K562 (cell line): Measurements from ENCODE around the gene MRPS10. TPM values are rescaled to one million over a fixed set of nuclear protein-coding genes. Genes with fewer than 3 reads are reported as not detected.

Experiments used
- ARNT ChIP-seq, 2 experiments: fragments of 450-650 bp; IDR thresholded peaks; 2 replicates each; pipeline ENCODE4 v1.6.1; 2016; ENCODE audit warnings: mild to moderate bottlenecking in 1 of 2
- BCOR ChIP-seq: fragments of 450-650 bp; IDR thresholded peaks from 2 replicates; pipeline ENCODE4 v1.6.1; 2016
- CC2D1A ChIP-seq: fragments of 450-650 bp; IDR thresholded peaks from 2 replicates; pipeline ENCODE4 v1.6.1; 2017; ENCODE audit warnings: mild to moderate bottlenecking
- EP300 ChIP-seq: IDR thresholded peaks from 2 replicates; pipeline ENCODE4 v1.6.1; 2012; ENCODE audit warnings: low read length, improper control_type of control experiment
- FOXK2 ChIP-seq, 2 experiments: fragments of 450-650 bp; IDR thresholded peaks in 1 of 2; conservative IDR thresholded peaks in 1 of 2; 2 replicates each; pipeline ENCODE4 v1.6.1; 2016; ENCODE audit warnings: low read depth in 2 of 2, mild to moderate bottlenecking in 1 of 2
- KLF13 ChIP-seq: fragments of 450-650 bp; IDR thresholded peaks from 2 replicates; pipeline ENCODE4 v1.6.1; 2016; ENCODE audit warnings: missing genetic modification characterization, low read depth, mild to moderate bottlenecking, missing compliant biosample characterization, moderate library complexity, borderline replicate concordance
- NELFE ChIP-seq: IDR thresholded peaks from 2 replicates; pipeline ENCODE4 v1.6.1; 2011; ENCODE audit warnings: mild to moderate bottlenecking; ENCODE audit not compliant: insufficient read depth, insufficient read length
- PCBP1 ChIP-seq: fragments of 200-400 bp; formaldehyde crosslinking; IDR thresholded peaks from 2 replicates; pipeline ENCODE4 v1.6.1; 2018; ENCODE audit warnings: mild to moderate bottlenecking, low read depth, low read length; ENCODE audit not compliant: poor library complexity, severe bottlenecking
- POLR2H ChIP-seq: IDR thresholded peaks from 2 replicates; pipeline ENCODE4 v1.6.1; 2016; ENCODE audit warnings: missing genetic modification characterization, low read depth, mild to moderate bottlenecking, control low read depth, missing compliant biosample characterization, moderate library complexity
- PTRF ChIP-seq: fragments of 450-650 bp; IDR thresholded peaks from 2 replicates; pipeline ENCODE4 v1.6.1; 2016; ENCODE audit warnings: mild to moderate bottlenecking, missing genetic modification characterization, missing compliant biosample characterization
- SMAD1 ChIP-seq: fragments of 150-350 bp; IDR thresholded peaks from 2 replicates; pipeline ENCODE4 v1.6.1; 2014; ENCODE audit warnings: low read length, low read depth; ENCODE audit not compliant: partially characterized antibody
- SMARCA4 ChIP-seq: fragments of 450-650 bp; IDR thresholded peaks from 2 replicates; pipeline ENCODE4 v1.6.1; 2016
- STAT5A ChIP-seq: IDR thresholded peaks from 2 replicates; pipeline ENCODE4 v1.6.1; 2012; ENCODE audit warnings: low read length, inconsistent platforms, borderline replicate concordance
- TEAD4 ChIP-seq, 2 experiments: sonication (generic) in 1 of 2; formaldehyde crosslinking in 1 of 2; IDR thresholded peaks; 2 replicates each; pipeline versions ENCODE4 v1.6.1 to v1.8.0; 2012 to 2022; ENCODE audit warnings: borderline replicate concordance in 1 of 2, inconsistent platforms in 1 of 2, low read length in 1 of 2, mild to moderate bottlenecking in 1 of 2, missing genetic modification reagents in 1 of 2
- ZNF324 ChIP-seq: fragments of 250-450 bp; sonication (Bioruptor Pico); IDR thresholded peaks from 2 replicates; pipeline ENCODE4 v1.4.0; 2020; ENCODE audit warnings: mild to moderate bottlenecking
- polyA plus RNA-seq, 8 experiments: library from polyadenylated mRNA; depleted of rRNA in 4 of 8; stranded (reverse) in 5 of 8; unstranded in 3 of 8; fragments of >200 nt; fragmentation: Nextera tagmentation in 2 of 8; fragmentation: Illumina TruSeq in 1 of 8; extraction: Ambion mirVana in 2 of 8; extraction: Trizol in 1 of 8; gene quantifications; 2 replicates each; pipeline versions ENCODE4 v1.2.1 to v1.2.3, GENCODE V29; 2011 to 2014; ENCODE audit warnings: inconsistent platforms in 1 of 8, missing spikeins in 1 of 8
- total RNA-seq, 7 experiments: library from RNA; depleted of rRNA in 6 of 7; stranded (reverse); fragments of >200 nt in 6 of 7; fragmentation: Illumina TruSeq in 2 of 7; extraction: Trizol in 2 of 7; gene quantifications; 2 replicates each; pipeline versions ENCODE4 v1.2.1 to v1.2.3, GENCODE V29; 2011 to 2021; ENCODE audit warnings: low replicate concordance in 1 of 7
- TF ChIP-seq, protein P1 (sequence below): IDR thresholded peaks from 2 replicates; pipeline ENCODE4 v1.6.1; 2014; ENCODE audit warnings: antibody characterized with exemption
- TF ChIP-seq, protein P2 (sequence below), 2 experiments: fragments of 450-650 bp; IDR thresholded peaks; 2 replicates each; pipeline ENCODE4 v1.6.1; 2016
- TF ChIP-seq, protein P3 (sequence below), 2 experiments: IDR thresholded peaks; 2 replicates each; pipeline ENCODE4 v1.6.1; 2011; ENCODE audit warnings: borderline replicate concordance in 1 of 2, control low read depth in 1 of 2, low read depth in 1 of 2, low read length in 1 of 2, mild to moderate bottlenecking in 1 of 2, mixed read lengths in 1 of 2, moderate library complexity in 1 of 2; ENCODE audit not compliant: insufficient read depth in 1 of 2, insufficient read length in 1 of 2, poor library complexity in 1 of 2, severe bottlenecking in 1 of 2; ENCODE audit errors: extremely low read depth in 1 of 2
- TF ChIP-seq, protein P4 (sequence below): fragments of 450-650 bp; conservative IDR thresholded peaks from 2 replicates; pipeline ENCODE4 v1.6.1; 2016; ENCODE audit warnings: missing genetic modification characterization, low read depth, mild to moderate bottlenecking, control low read depth, missing compliant biosample characterization
- TF ChIP-seq, protein P5 (sequence below): sonication (generic); formaldehyde crosslinking; IDR thresholded peaks from 2 replicates; pipeline ENCODE4 v1.9.0; 2022; ENCODE audit warnings: mild to moderate bottlenecking, missing genetic modification reagents

Gene MRPS10
- total and polyA plus RNA-seq, 9 of the 15 experiments (the other 6 are each of a cell fraction or from before 2014, with no cell fraction given): 48.6 to 166 (median 93.7) TPM

DNA sequence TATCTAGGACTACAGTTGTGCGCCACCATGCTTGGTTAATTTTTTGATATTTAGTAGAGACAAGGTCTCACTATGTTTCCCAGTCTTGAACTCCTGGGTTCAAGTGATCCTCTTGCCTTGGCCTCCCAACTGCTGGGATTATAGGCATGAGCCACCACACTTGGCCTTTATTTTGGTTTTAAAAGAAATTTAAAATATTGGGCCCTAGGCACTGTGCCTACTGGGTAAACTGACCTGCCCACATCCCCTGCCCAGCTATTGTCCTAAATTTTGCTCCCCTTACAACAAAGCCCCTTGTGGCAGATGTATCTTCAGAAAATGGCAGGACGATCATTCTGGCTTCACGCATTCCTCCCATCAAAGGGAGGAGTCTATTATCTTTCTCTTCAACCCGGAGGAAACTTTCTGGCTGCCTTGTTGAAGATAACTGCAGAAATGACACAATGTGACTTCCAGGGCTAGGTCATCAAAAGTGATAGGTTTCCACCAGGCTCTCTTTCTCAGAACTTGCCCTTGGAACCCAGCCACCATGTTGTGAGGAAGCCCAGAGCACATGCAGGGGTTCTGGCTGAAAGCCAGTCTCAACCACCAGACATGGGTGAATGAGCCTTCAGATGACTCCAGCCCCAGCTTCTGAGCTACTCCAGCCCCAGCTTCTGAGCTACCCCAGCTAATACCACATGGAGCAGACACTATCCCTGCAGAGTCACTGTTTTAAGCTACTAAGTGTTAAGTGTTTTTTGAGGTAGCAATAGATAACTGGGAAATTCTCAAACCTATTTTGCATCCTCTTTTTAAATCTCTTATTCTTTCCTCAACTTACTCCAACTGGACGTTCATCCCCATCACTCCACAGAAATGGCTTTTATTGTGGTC is 18.3 kb downstream of the MRPS10 start (continued):
- TF ChIP-seq KLF13 (no peak), PCBP1 (no peak), CC2D1A (peak; percentile 98; the same call in 1 of the 2 replicates), SMARCA4 (peak; percentile 98), STAT5A (peak; percentile 99), NELFE (no peak), SMAD1 (peak; percentile 93), FOXK2 (conservative IDR thresholded peaks at IDR 0.05 in 1 of 2, IDR thresholded peaks at IDR 0.05 in 1 of 2; ENCODE audit: low read depth in 2 of 2) (peak; percentile 86 to 92), POLR2H (tag) (no peak; the same call in 1 of the 2 replicates), PTRF (no peak), BCOR (no peak; the same call in 1 of the 2 replicates), ARNT (IDR thresholded peaks at IDR 0.05) (peak; percentile 96 to 97), EP300 (peak; percentile 98), ZNF324 (no peak), TEAD4 (IDR thresholded peaks at IDR 0.05; ENCODE audit: low read length) (peak; percentile 99), TEAD4 (CRISPR knock-in tag; IDR thresholded peaks at IDR 0.05; ENCODE audit: borderline replicate concordance) (no peak)
- TF ChIP-seq, protein P1, sequence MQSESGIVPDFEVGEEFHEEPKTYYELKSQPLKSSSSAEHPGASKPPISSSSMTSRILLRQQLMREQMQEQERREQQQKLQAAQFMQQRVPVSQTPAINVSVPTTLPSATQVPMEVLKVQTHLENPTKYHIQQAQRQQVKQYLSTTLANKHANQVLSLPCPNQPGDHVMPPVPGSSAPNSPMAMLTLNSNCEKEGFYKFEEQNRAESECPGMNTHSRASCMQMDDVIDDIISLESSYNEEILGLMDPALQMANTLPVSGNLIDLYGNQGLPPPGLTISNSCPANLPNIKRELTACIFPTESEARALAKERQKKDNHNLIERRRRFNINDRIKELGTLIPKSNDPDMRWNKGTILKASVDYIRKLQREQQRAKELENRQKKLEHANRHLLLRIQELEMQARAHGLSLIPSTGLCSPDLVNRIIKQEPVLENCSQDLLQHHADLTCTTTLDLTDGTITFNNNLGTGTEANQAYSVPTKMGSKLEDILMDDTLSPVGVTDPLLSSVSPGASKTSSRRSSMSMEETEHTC: peak; percentile 47
- TF ChIP-seq, protein P2, sequence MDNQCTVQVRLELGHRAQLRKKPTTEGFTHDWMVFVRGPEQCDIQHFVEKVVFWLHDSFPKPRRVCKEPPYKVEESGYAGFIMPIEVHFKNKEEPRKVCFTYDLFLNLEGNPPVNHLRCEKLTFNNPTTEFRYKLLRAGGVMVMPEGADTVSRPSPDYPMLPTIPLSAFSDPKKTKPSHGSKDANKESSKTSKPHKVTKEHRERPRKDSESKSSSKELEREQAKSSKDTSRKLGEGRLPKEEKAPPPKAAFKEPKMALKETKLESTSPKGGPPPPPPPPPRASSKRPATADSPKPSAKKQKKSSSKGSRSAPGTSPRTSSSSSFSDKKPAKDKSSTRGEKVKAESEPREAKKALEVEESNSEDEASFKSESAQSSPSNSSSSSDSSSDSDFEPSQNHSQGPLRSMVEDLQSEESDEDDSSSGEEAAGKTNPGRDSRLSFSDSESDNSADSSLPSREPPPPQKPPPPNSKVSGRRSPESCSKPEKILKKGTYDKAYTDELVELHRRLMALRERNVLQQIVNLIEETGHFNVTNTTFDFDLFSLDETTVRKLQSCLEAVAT (IDR thresholded peaks at IDR 0.05): peak in 1 of 2 experiments; percentile 89; a peak in 2 of 4 replicates
- TF ChIP-seq, protein P3, sequence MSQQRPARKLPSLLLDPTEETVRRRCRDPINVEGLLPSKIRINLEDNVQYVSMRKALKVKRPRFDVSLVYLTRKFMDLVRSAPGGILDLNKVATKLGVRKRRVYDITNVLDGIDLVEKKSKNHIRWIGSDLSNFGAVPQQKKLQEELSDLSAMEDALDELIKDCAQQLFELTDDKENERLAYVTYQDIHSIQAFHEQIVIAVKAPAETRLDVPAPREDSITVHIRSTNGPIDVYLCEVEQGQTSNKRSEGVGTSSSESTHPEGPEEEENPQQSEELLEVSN (IDR thresholded peaks at IDR 0.05; ENCODE audit: borderline replicate concordance in 1 of 2, extremely low read depth in 1 of 2, insufficient read depth in 1 of 2, insufficient read length in 1 of 2, low read depth in 1 of 2, low read length in 1 of 2, poor library complexity in 1 of 2, severe bottlenecking in 1 of 2): peak; percentile 48 to 81
- TF ChIP-seq, protein P4, sequence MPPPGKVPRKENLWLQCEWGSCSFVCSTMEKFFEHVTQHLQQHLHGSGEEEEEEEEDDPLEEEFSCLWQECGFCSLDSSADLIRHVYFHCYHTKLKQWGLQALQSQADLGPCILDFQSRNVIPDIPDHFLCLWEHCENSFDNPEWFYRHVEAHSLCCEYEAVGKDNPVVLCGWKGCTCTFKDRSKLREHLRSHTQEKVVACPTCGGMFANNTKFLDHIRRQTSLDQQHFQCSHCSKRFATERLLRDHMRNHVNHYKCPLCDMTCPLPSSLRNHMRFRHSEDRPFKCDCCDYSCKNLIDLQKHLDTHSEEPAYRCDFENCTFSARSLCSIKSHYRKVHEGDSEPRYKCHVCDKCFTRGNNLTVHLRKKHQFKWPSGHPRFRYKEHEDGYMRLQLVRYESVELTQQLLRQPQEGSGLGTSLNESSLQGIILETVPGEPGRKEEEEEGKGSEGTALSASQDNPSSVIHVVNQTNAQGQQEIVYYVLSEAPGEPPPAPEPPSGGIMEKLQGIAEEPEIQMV: 0 out of 2 replicates have a peak, but pooled peaks have one; percentile 12
- TF ChIP-seq, protein P5, sequence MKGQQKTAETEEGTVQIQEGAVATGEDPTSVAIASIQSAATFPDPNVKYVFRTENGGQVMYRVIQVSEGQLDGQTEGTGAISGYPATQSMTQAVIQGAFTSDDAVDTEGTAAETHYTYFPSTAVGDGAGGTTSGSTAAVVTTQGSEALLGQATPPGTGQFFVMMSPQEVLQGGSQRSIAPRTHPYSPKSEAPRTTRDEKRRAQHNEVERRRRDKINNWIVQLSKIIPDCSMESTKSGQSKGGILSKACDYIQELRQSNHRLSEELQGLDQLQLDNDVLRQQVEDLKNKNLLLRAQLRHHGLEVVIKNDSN (CRISPR knock-in tag): peak; percentile 76
